K562 (cell line): Measurements from ENCODE around the gene ERCC1. TPM values are rescaled to one million over a fixed set of nuclear protein-coding genes. Genes with fewer than 3 reads are reported as not detected.

Experiments
- ATAC-seq: fragments of 200-7000 bp; cut with Tn5 transposase; 3 replicates; pipeline ENCODE4 v1.9.1; 2020; ENCODE audit warnings: moderate library complexity
- BruUV-seq: library from RNA; stranded (reverse); fragments of 400-500 nt; replicated peaks from 2 replicates; lab custom pipeline; 2021; lab: Mats Ljungman, UMichigan
- CTCF ChIA-PET: fragments of 300-600 bp; formaldehyde crosslinking; extraction: SDS; loops from one replicate; lab custom pipeline; 2021; ENCODE audit warnings: low intra/inter-chr PET ratio; lab: Yijun Ruan, JAX
- POLR2A ChIA-PET: fragments of 300-600, 350-650 bp; sonication (Branson Sonifier 250); formaldehyde crosslinking; extraction: SDS; loops from one replicate; lab custom pipeline; 2021; ENCODE audit warnings: antibody characterized with exemption, inconsistent platforms; lab: Yijun Ruan, JAX
- DNase-seq, 4 experiments: peaks; one replicate each; pipeline versions ENCODE4 v3.0.0 to v3.0.0-alpha.2; 2011 to 2018; ENCODE audit warnings: low spot score in 3 of 4, mixed read lengths in 3 of 4; ENCODE audit errors: extremely low read depth in 1 of 4
- FAIRE-seq: peaks from 2 replicates; lab custom pipeline; 2011; peaks lifted over from hg19 to GRCh38; lab: Jason Lieb, UNC
- H2AFZ ChIP-seq: 2 replicates; pipeline ENCODE4 v1.6.0; 2011; ENCODE audit warnings: low read depth, low read length, control low read depth, inconsistent platforms
- H3K27ac ChIP-seq: fragments of 200-600 bp; 3 replicates; pipeline ENCODE4 v1.8.0; 2011; ENCODE audit warnings: low read depth, mild to moderate bottlenecking, control low read depth, inconsistent platforms, low read length, moderate library complexity, mixed read lengths; ENCODE audit errors: extremely low read depth
- H3K27me3 ChIP-seq, 2 experiments: fragments of 300-600 bp in 1 of 2; 2 replicates in 1 of 2; 3 replicates in 1 of 2; pipeline versions ENCODE4 v1.6.0 to v1.8.0; 2011; ENCODE audit warnings: inconsistent platforms in 2 of 2, low read length in 2 of 2, mild to moderate bottlenecking in 1 of 2, mixed read lengths in 1 of 2, moderate library complexity in 1 of 2; ENCODE audit not compliant: control insufficient read depth in 2 of 2, insufficient read depth in 2 of 2
- H3K36me3 ChIP-seq: fragments of 300-600 bp; 3 replicates; pipeline ENCODE4 v1.8.0; 2011; ENCODE audit warnings: mild to moderate bottlenecking, low read length, inconsistent platforms; ENCODE audit not compliant: control insufficient read depth, insufficient read depth
- H3K4me1 ChIP-seq, 2 experiments: fragments of 200-600 bp in 1 of 2; replicated peaks in 1 of 2; 2 replicates in 1 of 2; 3 replicates in 1 of 2; pipeline versions ENCODE4 v1.5.1 to v1.8.0; 2011; ENCODE audit warnings: inconsistent platforms in 2 of 2, low read length in 2 of 2, mild to moderate bottlenecking in 1 of 2, mixed read lengths in 1 of 2, moderate library complexity in 1 of 2; ENCODE audit not compliant: control insufficient read depth in 2 of 2, insufficient read depth in 2 of 2
- H3K4me2 ChIP-seq: 2 replicates; pipeline ENCODE4 v1.6.1; 2011; ENCODE audit warnings: low read length, control low read depth, inconsistent platforms, mixed read lengths; ENCODE audit not compliant: insufficient read depth
- H3K4me3 ChIP-seq: fragments of 200-600 bp; sonication (generic), shearing (Covaris generic); 2 replicates; pipeline ENCODE4 v1.5.1; 2016; ENCODE audit warnings: control low read depth, inconsistent platforms
- H3K79me2 ChIP-seq: fragments of 200-600 bp; 3 replicates; pipeline ENCODE4 v1.8.0; 2011; ENCODE audit warnings: low read length, inconsistent platforms; ENCODE audit not compliant: control insufficient read depth, insufficient read depth
- H3K9ac ChIP-seq, 2 experiments: 2 replicates each; pipeline versions ENCODE4 v1.6.0 to v1.6.1; 2011; ENCODE audit warnings: low read depth in 2 of 2, low read length in 2 of 2, control low read depth in 1 of 2, inconsistent platforms in 1 of 2, mild to moderate bottlenecking in 1 of 2, mixed read lengths in 1 of 2; ENCODE audit not compliant: insufficient read depth in 1 of 2
- H3K9me1 ChIP-seq: one replicate; pipeline ENCODE4 v1.6.0; 2011; ENCODE audit warnings: inconsistent platforms, mild to moderate bottlenecking, low read length, moderate library complexity; ENCODE audit not compliant: control insufficient read depth, insufficient read depth
- H3K9me3 ChIP-seq: replicated peaks from 2 replicates; pipeline ENCODE4 v1.5.1; 2011; ENCODE audit warnings: low read depth, low read length, inconsistent platforms; ENCODE audit not compliant: control insufficient read depth, insufficient read depth
- H4K20me1 ChIP-seq: replicated peaks from 2 replicates; pipeline ENCODE4 v1.6.1; 2011; ENCODE audit warnings: low read length, inconsistent platforms, mixed read lengths; ENCODE audit not compliant: control insufficient read depth, insufficient read depth
- ARID4B ChIP-seq: sonication (generic); formaldehyde crosslinking; IDR thresholded peaks from 2 replicates; pipeline ENCODE4 v1.8.0; 2022; ENCODE audit warnings: mild to moderate bottlenecking, missing genetic modification reagents
- BDP1 ChIP-seq: IDR thresholded peaks from 3 replicates; pipeline ENCODE4 v1.6.1; 2011; ENCODE audit not compliant: insufficient read length, insufficient read depth
- FOXJ3 ChIP-seq: sonication (generic); formaldehyde crosslinking; IDR thresholded peaks from 2 replicates; pipeline ENCODE4 v1.4.0; 2020; ENCODE audit warnings: mild to moderate bottlenecking, missing genetic modification reagents
- GMEB1 ChIP-seq: fragments of 250-450 bp; sonication (Bioruptor Pico); IDR thresholded peaks from 2 replicates; pipeline ENCODE4 v1.4.0; 2020; ENCODE audit warnings: mild to moderate bottlenecking
- HCFC1 ChIP-seq: IDR thresholded peaks from 2 replicates; pipeline ENCODE4 v1.6.1; 2012; ENCODE audit warnings: low read depth, low read length, improper control_type of control experiment
- NFE2L1 ChIP-seq: fragments of 450-650 bp; IDR thresholded peaks from 2 replicates; pipeline ENCODE4 v1.6.1; 2016; ENCODE audit warnings: missing genetic modification characterization, low read depth, mild to moderate bottlenecking, missing compliant biosample characterization, moderate library complexity, borderline replicate concordance
- SIX5 ChIP-seq, 2 experiments: IDR thresholded peaks; 2 replicates each; pipeline ENCODE4 v1.6.1; 2011; ENCODE audit warnings: low read length in 2 of 2, borderline replicate concordance in 1 of 2, low read depth in 1 of 2, mild to moderate bottlenecking in 1 of 2, moderate library complexity in 1 of 2; ENCODE audit not compliant: insufficient read depth in 1 of 2
- YY1 ChIP-seq, 3 experiments: IDR thresholded peaks; 2 replicates each; pipeline ENCODE4 v1.6.1; 2011; ENCODE audit warnings: low read length in 2 of 3, mild to moderate bottlenecking in 2 of 3, moderate library complexity in 2 of 3, borderline replicate concordance in 1 of 3, control low read depth in 1 of 3, low read depth in 1 of 3; ENCODE audit not compliant: insufficient read depth in 3 of 3, insufficient replicate concordance in 2 of 3, control insufficient read depth in 1 of 3, insufficient read length in 1 of 3; ENCODE audit errors: extremely low read depth in 1 of 3
- ZNF143 ChIP-seq: sonication (generic); formaldehyde crosslinking; IDR thresholded peaks from 2 replicates; pipeline ENCODE4 v1.9.0; 2022; ENCODE audit warnings: mild to moderate bottlenecking, missing genetic modification reagents
- ZNF282 ChIP-seq: sonication (generic); formaldehyde crosslinking; IDR thresholded peaks from 2 replicates; pipeline ENCODE4 v1.8.1; 2023; ENCODE audit warnings: missing genetic modification reagents
- ZNF584 ChIP-seq: fragments of 200-800 bp; sonication (Bioruptor generic); IDR thresholded peaks from 2 replicates; pipeline ENCODE4 v1.6.1; 2016; ENCODE audit warnings: low read depth, mild to moderate bottlenecking, missing genetic modification characterization, missing compliant biosample characterization
- WGBS: fragments of 100-300 bp; shearing (Covaris generic); methylation state at CpG from one replicate; pipeline ENCODE4 v1.1.6; 2016; ENCODE audit warnings: low coverage, mixed read lengths; ENCODE audit not compliant: insufficient coverage; ENCODE audit errors: missing lambda C conversion rate; 5-methylcytosine and 5-hydroxymethylcytosine counted together
- in situ Hi-C: fragments of 300-500 bp; cut with MboI; formaldehyde crosslinking; loops from 4 replicates; pipeline ENCODE4 v1.15.0; 2018; ENCODE audit warnings: inconsistent platforms, mixed read lengths
- intact Hi-C: fragments of 100-400 bp; cut with micrococcal nuclease; formaldehyde crosslinking; loops from 2 replicates; pipeline ENCODE4 v1.14.2; 2022
- polyA plus RNA-seq, 8 experiments: library from polyadenylated mRNA; depleted of rRNA in 4 of 8; stranded (reverse) in 5 of 8; unstranded in 3 of 8; fragments of >200 nt; fragmentation: Nextera tagmentation in 2 of 8; fragmentation: Illumina TruSeq in 1 of 8; extraction: Ambion mirVana in 2 of 8; extraction: Trizol in 1 of 8; gene quantifications; 2 replicates each; pipeline versions ENCODE4 v1.2.1 to v1.2.3, GENCODE V29; 2011 to 2014; ENCODE audit warnings: inconsistent platforms in 1 of 8, missing spikeins in 1 of 8
- total RNA-seq, 7 experiments: library from RNA; depleted of rRNA in 6 of 7; stranded (reverse); fragments of >200 nt in 6 of 7; fragmentation: Illumina TruSeq in 2 of 7; extraction: Trizol in 2 of 7; gene quantifications; 2 replicates each; pipeline versions ENCODE4 v1.2.1 to v1.2.3, GENCODE V29; 2011 to 2021; ENCODE audit warnings: low replicate concordance in 1 of 7

The ERCC1 gene
- total and polyA plus RNA-seq, 9 of the 15 experiments (the other 6 are each of a cell fraction or from before 2014, with no cell fraction given) = 9.3 to 92.6 (median 60.0) TPM

- H3K9me3 ChIP-seq = no peaks in the 10 kb centered on the region
- no TSS peak for BruUV-seq
- DNase-seq (peak; percentile 24 to 47 (median 25)), FAIRE-seq (peak; percentile 96), ATAC-seq (peak; percentile 97)
- intact Hi-C loops (no loop called here), in situ Hi-C loops (no loop called here)
- no peaks in the 10 kb centered on the region for H3K27me3 ChIP-seq
- H3K27ac ChIP-seq = no peak overlapping the region
- H3K4me2 ChIP-seq = no peak overlapping the region
- no peak overlapping the region for H3K4me3 ChIP-seq
- CTCF ChIA-PET = no interaction called here
- POLR2A ChIA-PET = no interaction called here
- H3K9me1 ChIP-seq = no peaks in the 10 kb centered on the region
- H4K20me1 ChIP-seq = no peaks in the 10 kb centered on the region
- peak overlapping the region; percentile 59; the same call in 1 of the 2 replicates for H2AFZ ChIP-seq
- H3K79me2 ChIP-seq = no peaks in the 10 kb centered on the region
- H3K4me1 ChIP-seq = peaks cover 0 to 17% of the 10 kb centered on the region in 2 experiments; a peak in 2 of 5 replicates
- H3K36me3 ChIP-seq = 0 out of 3 replicates have a peak, but pooled peaks cover 2% of the 10 kb centered on the region
- WGBS = 20% methylated on average over 3 of the region's 3 CpGs
- peak overlapping the region in 1 of 2 experiments; percentile 19; a peak in 1 of 4 replicates for H3K9ac ChIP-seq
- TF ChIP-seq ZNF282 (CRISPR knock-in tag) (no peak), ZNF584 (no peak), GMEB1 (CRISPR knock-in tag) (no peak), ZNF143 (CRISPR knock-in tag) (peak; percentile 83), ARID4B (peak; percentile 40; the same call in 1 of the 2 replicates), NFE2L1 (tag) (no peak), FOXJ3 (no peak), HCFC1 (peak; percentile 83), BDP1 (no peak), YY1 (IDR thresholded peaks at IDR 0.05; ENCODE audit: borderline replicate concordance in 1 of 3, control insufficient read depth in 1 of 3, extremely low read depth in 1 of 3, insufficient read depth in 3 of 3, insufficient read length in 1 of 3, insufficient replicate concordance in 2 of 3, low read depth in 1 of 3, low read length in 2 of 3) (peak in 1 of 3 experiments; percentile 66), SIX5 (IDR thresholded peaks at IDR 0.05; ENCODE audit: borderline replicate concordance in 1 of 2, insufficient read depth in 1 of 2, low read depth in 1 of 2, low read length in 2 of 2) (peak; percentile 55 to 58; a peak in 3 of 4 replicates)
Measured at GRCh38 chr19:45391346-45391745, 32.4 kb downstream of the ERCC1 start.
